ENCODE data around the gene INSRR. TPM values are rescaled to one million over a fixed set of nuclear protein-coding genes. Genes with fewer than 3 reads are reported as not detected.

The INSRR gene
- total and polyA plus RNA-seq, 9 of the 15 experiments (the other 6 are each of a cell fraction or from before 2014, with no cell fraction given): 0.03 to 0.18 (median 0.06) TPM; not detected in 3

- TF ChIP-seq EGR1 (conservative IDR thresholded peaks at IDR 0.05): peak; percentile 87
- peak; percentile 32; the same call in 1 of the 2 replicates for TF ChIP-seq KLF13 (tag; IDR thresholded peaks at IDR 0.05; ENCODE audit: borderline replicate concordance, low read depth)
- TF ChIP-seq XRCC3 (IDR thresholded peaks at IDR 0.05): no peak
- TF ChIP-seq STAT6 (CRISPR knock-in tag; IDR thresholded peaks at IDR 0.05): no peak
- TF ChIP-seq BHLHE40 (IDR thresholded peaks at IDR 0.05; ENCODE audit: low read length): peak; percentile 88
- TF ChIP-seq HDAC8 (tag; IDR thresholded peaks at IDR 0.05): peak; percentile 69; the same call in 1 of the 2 replicates
- TF ChIP-seq, protein P1, sequence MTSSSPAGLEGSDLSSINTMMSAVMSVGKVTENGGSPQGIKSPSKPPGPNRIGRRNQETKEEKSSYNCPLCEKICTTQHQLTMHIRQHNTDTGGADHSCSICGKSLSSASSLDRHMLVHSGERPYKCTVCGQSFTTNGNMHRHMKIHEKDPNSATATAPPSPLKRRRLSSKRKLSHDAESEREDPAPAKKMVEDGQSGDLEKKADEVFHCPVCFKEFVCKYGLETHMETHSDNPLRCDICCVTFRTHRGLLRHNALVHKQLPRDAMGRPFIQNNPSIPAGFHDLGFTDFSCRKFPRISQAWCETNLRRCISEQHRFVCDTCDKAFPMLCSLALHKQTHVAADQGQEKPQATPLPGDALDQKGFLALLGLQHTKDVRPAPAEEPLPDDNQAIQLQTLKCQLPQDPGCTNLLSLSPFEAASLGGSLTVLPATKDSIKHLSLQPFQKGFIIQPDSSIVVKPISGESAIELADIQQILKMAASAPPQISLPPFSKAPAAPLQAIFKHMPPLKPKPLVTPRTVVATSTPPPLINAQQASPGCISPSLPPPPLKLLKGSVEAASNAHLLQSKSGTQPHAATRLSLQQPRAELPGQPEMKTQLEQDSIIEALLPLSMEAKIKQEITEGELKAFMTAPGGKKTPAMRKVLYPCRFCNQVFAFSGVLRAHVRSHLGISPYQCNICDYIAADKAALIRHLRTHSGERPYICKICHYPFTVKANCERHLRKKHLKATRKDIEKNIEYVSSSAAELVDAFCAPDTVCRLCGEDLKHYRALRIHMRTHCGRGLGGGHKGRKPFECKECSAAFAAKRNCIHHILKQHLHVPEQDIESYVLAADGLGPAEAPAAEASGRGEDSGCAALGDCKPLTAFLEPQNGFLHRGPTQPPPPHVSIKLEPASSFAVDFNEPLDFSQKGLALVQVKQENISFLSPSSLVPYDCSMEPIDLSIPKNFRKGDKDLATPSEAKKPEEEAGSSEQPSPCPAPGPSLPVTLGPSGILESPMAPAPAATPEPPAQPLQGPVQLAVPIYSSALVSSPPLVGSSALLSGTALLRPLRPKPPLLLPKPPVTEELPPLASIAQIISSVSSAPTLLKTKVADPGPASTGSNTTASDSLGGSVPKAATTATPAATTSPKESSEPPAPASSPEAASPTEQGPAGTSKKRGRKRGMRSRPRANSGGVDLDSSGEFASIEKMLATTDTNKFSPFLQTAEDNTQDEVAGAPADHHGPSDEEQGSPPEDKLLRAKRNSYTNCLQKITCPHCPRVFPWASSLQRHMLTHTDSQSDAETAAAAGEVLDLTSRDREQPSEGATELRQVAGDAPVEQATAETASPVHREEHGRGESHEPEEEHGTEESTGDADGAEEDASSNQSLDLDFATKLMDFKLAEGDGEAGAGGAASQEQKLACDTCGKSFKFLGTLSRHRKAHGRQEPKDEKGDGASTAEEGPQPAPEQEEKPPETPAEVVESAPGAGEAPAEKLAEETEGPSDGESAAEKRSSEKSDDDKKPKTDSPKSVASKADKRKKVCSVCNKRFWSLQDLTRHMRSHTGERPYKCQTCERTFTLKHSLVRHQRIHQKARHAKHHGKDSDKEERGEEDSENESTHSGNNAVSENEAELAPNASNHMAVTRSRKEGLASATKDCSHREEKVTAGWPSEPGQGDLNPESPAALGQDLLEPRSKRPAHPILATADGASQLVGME (CRISPR knock-in tag; IDR thresholded peaks at IDR 0.05): 0 out of 2 replicates have a peak, but pooled peaks have one; percentile 7
- TF ChIP-seq PHF8 (IDR thresholded peaks at IDR 0.05; ENCODE audit: borderline replicate concordance, low read length): peak; percentile 66; the same call in 1 of the 2 replicates
- peak; percentile 10 for TF ChIP-seq ZFP36 (IDR thresholded peaks at IDR 0.05; ENCODE audit: low read depth, low read length, partially characterized antibody)
- 0 out of 2 replicates have a peak, but pooled peaks have one; percentile 7 for TF ChIP-seq CLOCK (CRISPR knock-in tag; IDR thresholded peaks at IDR 0.05; ENCODE audit: borderline replicate concordance)
Observed at GRCh38 chr1:156813750-156814570, 45.0 kb downstream of the INSRR start (continued).

All from K562 (cell line).